Cardiac fibroblast (primary cell): Measurements from ENCODE around the gene TGFB1I1.

Experiments
- DNase-seq, 2 donors: peaks; one replicate each; pipeline versions ENCODE4 v3.0.0 to v3.0.0-alpha.2; 2010; ENCODE audit warnings: low read depth in 2 of 2
- H3K4me3 ChIP-seq, 2 donors: replicated peaks in 1 of 2; 1 replicate in 1 of 2; 2 replicates in 1 of 2; pipeline ENCODE4 v1.5.1; 2011; ENCODE audit warnings: low read depth in 2 of 2, low read length in 2 of 2, mild to moderate bottlenecking in 2 of 2, moderate library complexity in 1 of 2
- CTCF ChIP-seq: IDR thresholded peaks from one replicate; pipeline ENCODE4 v1.5.1; 2011; ENCODE audit warnings: low read depth, mild to moderate bottlenecking, low read length, inconsistent platforms

The TGFB1I1 gene

GRCh38 chr16:31465788-31466370, 6.1 kb upstream of the TGFB1I1 start:
- H3K4me3 ChIP-seq, result no peak overlapping the region
- DNase-seq, result no peak
- TF ChIP-seq CTCF, result no peak

- H3K4me3 ChIP-seq, result no peak overlapping the region
- no peak for TF ChIP-seq CTCF
- no peak for DNase-seq
Observed at GRCh38 chr16:31466381-31466841, 5.5 kb upstream of the TGFB1I1 start.

GRCh38 chr16:31467151-31467773, 4.7 kb upstream of the TGFB1I1 start:
- no peak overlapping the region for H3K4me3 ChIP-seq
- TF ChIP-seq CTCF, result no peak
- peak; percentile 51 to 56 for DNase-seq

GRCh38 chr16:31467858-31468257, 4.1 kb upstream of the TGFB1I1 start:
- no peak for DNase-seq
- TF ChIP-seq CTCF, result no peak
- H3K4me3 ChIP-seq, result no peak overlapping the region

DNA sequence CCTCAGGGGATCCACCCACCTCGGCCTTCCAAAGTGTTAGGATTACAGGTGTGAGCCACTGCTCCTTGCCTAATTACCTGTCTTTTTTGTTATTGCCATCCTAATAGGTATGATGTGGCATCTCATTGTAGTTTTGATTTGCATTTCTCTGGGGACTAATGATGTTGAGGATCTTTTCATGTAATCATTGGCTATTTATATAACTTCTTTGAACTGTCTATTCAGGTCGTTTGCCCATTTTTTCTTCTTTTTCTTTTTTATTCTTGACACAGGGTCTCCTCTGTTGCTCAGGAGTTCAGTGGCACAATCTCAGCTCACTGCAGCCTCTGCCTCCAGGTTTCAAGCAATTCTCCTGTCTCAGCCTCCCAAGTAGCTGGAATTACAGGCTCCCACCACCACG, 1.3 kb upstream of the TGFB1I1 start:
- no peak for DNase-seq
- no peak for TF ChIP-seq CTCF
- no peak overlapping the region for H3K4me3 ChIP-seq

GRCh38 chr16:31471241-31471874, 594 bp upstream of the TGFB1I1 start:
- peak overlapping the region; percentile 84 to 87 for H3K4me3 ChIP-seq
- peak in 1 of 2 donors; percentile 34 for DNase-seq
- TF ChIP-seq CTCF, result no peak
